HepG2 (cell line): ENCODE results near the gene CLHC1. TPM values are rescaled to one million over a fixed set of nuclear protein-coding genes. Genes with fewer than 3 reads are reported as not detected.

Source experiments
- ETV5 ChIP-seq: IDR thresholded peaks from 2 replicates; pipeline ENCODE4 v1.6.1; 2018; ENCODE audit warnings: missing biosample characterization, missing genetic modification reagents, inconsistent platforms, borderline replicate concordance
- HOXA3 ChIP-seq: sonication (generic); formaldehyde crosslinking; IDR thresholded peaks from 2 replicates; pipeline ENCODE4 v1.5.0; 2020; ENCODE audit warnings: missing genetic modification reagents
- KLF12 ChIP-seq: sonication (generic); formaldehyde crosslinking; IDR thresholded peaks from 2 replicates; pipeline ENCODE4 v1.4.0; 2020; ENCODE audit warnings: missing genetic modification reagents, borderline replicate concordance
- KMT2B ChIP-seq: IDR thresholded peaks from 2 replicates; pipeline ENCODE4 v1.6.1; 2016; ENCODE audit warnings: missing genetic modification reagents, missing compliant biosample characterization
- NFYB ChIP-seq: sonication (generic); formaldehyde crosslinking; IDR thresholded peaks from 2 replicates; pipeline ENCODE4 v1.4.0; 2020; ENCODE audit warnings: missing genetic modification reagents
- RBAK ChIP-seq: sonication (generic); formaldehyde crosslinking; IDR thresholded peaks from 2 replicates; pipeline ENCODE4 v1.5.1; 2020; ENCODE audit warnings: mild to moderate bottlenecking, missing genetic modification reagents
- TRIM22 ChIP-seq: fragments of 450-650 bp; IDR thresholded peaks from 2 replicates; pipeline ENCODE4 v1.6.1; 2017
- ZBED4 ChIP-seq: sonication (generic); formaldehyde crosslinking; IDR thresholded peaks from 2 replicates; pipeline ENCODE4 v1.4.0; 2020; ENCODE audit warnings: missing genetic modification reagents, borderline replicate concordance
- ZBTB38 ChIP-seq: sonication (generic); formaldehyde crosslinking; IDR thresholded peaks from 2 replicates; pipeline ENCODE4 v1.5.1; 2020; ENCODE audit warnings: mild to moderate bottlenecking, missing genetic modification reagents
- ZEB1 ChIP-seq: IDR thresholded peaks from 2 replicates; pipeline ENCODE4 v1.6.1; 2012; ENCODE audit warnings: mild to moderate bottlenecking, low read depth, inconsistent platforms; ENCODE audit not compliant: insufficient replicate concordance
- ZMYM4 ChIP-seq: sonication (generic); formaldehyde crosslinking; IDR thresholded peaks from 2 replicates; pipeline ENCODE4 v1.8.1; 2023; ENCODE audit warnings: mild to moderate bottlenecking, missing genetic modification reagents
- ZNF263 ChIP-seq: sonication (generic); formaldehyde crosslinking; IDR thresholded peaks from 2 replicates; pipeline ENCODE4 v1.4.0; 2020; ENCODE audit warnings: missing genetic modification reagents
- ZNF362 ChIP-seq: sonication (generic); formaldehyde crosslinking; IDR thresholded peaks from 2 replicates; pipeline ENCODE4 v1.4.0; 2020; ENCODE audit warnings: missing genetic modification reagents, mild to moderate bottlenecking, borderline replicate concordance
- ZNF512B ChIP-seq: sonication (generic); formaldehyde crosslinking; IDR thresholded peaks from 2 replicates; pipeline ENCODE4 v1.5.1; 2020; ENCODE audit warnings: missing genetic modification reagents, mild to moderate bottlenecking, borderline replicate concordance
- ZNF761 ChIP-seq: sonication (generic); formaldehyde crosslinking; conservative IDR thresholded peaks from 2 replicates; pipeline ENCODE4 v1.4.0; 2020; ENCODE audit warnings: mild to moderate bottlenecking, missing genetic modification reagents
- ZNF768 ChIP-seq: sonication (generic); formaldehyde crosslinking; IDR thresholded peaks from 2 replicates; pipeline ENCODE4 v1.4.0; 2020; ENCODE audit warnings: missing genetic modification reagents
- ZNF879 ChIP-seq: sonication (generic); formaldehyde crosslinking; IDR thresholded peaks from 2 replicates; pipeline ENCODE4 v1.8.1; 2023; ENCODE audit warnings: missing genetic modification reagents
- ZNF891 ChIP-seq: sonication (generic); formaldehyde crosslinking; IDR thresholded peaks from 2 replicates; pipeline ENCODE4 v1.5.0; 2020; ENCODE audit warnings: mild to moderate bottlenecking, missing genetic modification reagents
- polyA plus RNA-seq, 8 experiments: library from polyadenylated mRNA; depleted of rRNA in 3 of 8; stranded (reverse) in 7 of 8; unstranded in 1 of 8; fragments of >200 nt; fragmentation: Illumina TruSeq in 4 of 8; extraction: Trizol in 4 of 8; gene quantifications; 2 replicates each; pipeline versions ENCODE4 v1.2.1 to v1.2.3, GENCODE V29; 2011 to 2016; ENCODE audit warnings: low read depth in 4 of 8, missing spikeins in 1 of 8, mixed read lengths in 1 of 8; ENCODE audit not compliant: insufficient read depth in 1 of 8
- total RNA-seq, 5 experiments: library from RNA; depleted of rRNA; stranded (reverse); fragments of >200 nt; fragmentation: Illumina TruSeq; extraction: Trizol; gene quantifications; 2 replicates each; pipeline ENCODE4 v1.2.3, GENCODE V29; 2016; ENCODE audit warnings: low read depth in 1 of 5

Gene CLHC1
- total and polyA plus RNA-seq, 2 of the 13 experiments (the other 11 are each of a cell fraction or from before 2014, with no cell fraction given), result 9.8 to 12.6 TPM

- TF ChIP-seq TRIM22 (no peak), HOXA3 (CRISPR knock-in tag) (peak; percentile 57), ZMYM4 (CRISPR knock-in tag) (peak; percentile 59), KLF12 (CRISPR knock-in tag) (peak; percentile 71; the same call in 1 of the 2 replicates), ETV5 (peak; percentile 91), ZNF512B (CRISPR knock-in tag) (no peak), KMT2B (CRISPR knock-in tag) (peak; percentile 71), ZNF768 (CRISPR knock-in tag) (0 out of 2 replicates have a peak, but pooled peaks have one; percentile 8), RBAK (CRISPR knock-in tag) (no peak), ZNF761 (CRISPR knock-in tag) (peak; percentile 88; the same call in 1 of the 2 replicates), NFYB (CRISPR knock-in tag) (peak; percentile 36), ZBTB38 (CRISPR knock-in tag) (no peak; the same call in 1 of the 2 replicates), ZBED4 (CRISPR knock-in tag) (no peak; the same call in 1 of the 2 replicates), ZNF263 (CRISPR knock-in tag) (peak; percentile 53; the same call in 1 of the 2 replicates), ZEB1 (peak; percentile 96), ZNF891 (peak; percentile 83; the same call in 1 of the 2 replicates), ZNF362 (CRISPR knock-in tag) (peak; percentile 17; the same call in 1 of the 2 replicates), ZNF879 (no peak; the same call in 1 of the 2 replicates)
Measured at GRCh38 chr2:55232084-55232862, at the start of gene CLHC1, which contains the start of gene RPS27A (continued).
